Measurements from ENCODE around the gene WDR37. TPM values are rescaled to one million over a fixed set of nuclear protein-coding genes. Genes with fewer than 3 reads are reported as not detected.

WDR37 gene
- total and polyA plus RNA-seq, 9 of the 15 experiments (the other 6 are each of a cell fraction or from before 2014, with no cell fraction given) = 2.3 to 11.6 (median 6.7) TPM

- Histone ChIP-seq H3K4me2 (ENCODE audit: insufficient read depth, low read length) (no peak overlapping the region), H3K4me3 (no peak overlapping the region), H3K9ac (ENCODE audit: insufficient read depth in 1 of 2, low read depth in 2 of 2, low read length in 2 of 2) (no peak overlapping the region), H3K9me3 (replicated peaks; ENCODE audit: control insufficient read depth, insufficient read depth, low read depth, low read length) (no peaks in the 10 kb centered on the region), H3K27me3 (ENCODE audit: control insufficient read depth in 2 of 2, insufficient read depth in 2 of 2, low read length in 2 of 2) (peaks cover 39 to 76% of the 10 kb centered on the region in 2 experiments), H2AFZ (ENCODE audit: low read depth, low read length) (no peak overlapping the region), H3K9me1 (ENCODE audit: control insufficient read depth, insufficient read depth, low read length) (peaks cover 6% of the 10 kb centered on the region), H3K79me2 (ENCODE audit: control insufficient read depth, insufficient read depth, low read length) (no peaks in the 10 kb centered on the region), H3K27ac (ENCODE audit: extremely low read depth, low read depth, low read length) (no peak overlapping the region), H4K20me1 (replicated peaks; ENCODE audit: control insufficient read depth, insufficient read depth, low read length) (peaks cover 31% of the 10 kb centered on the region), H3K36me3 (ENCODE audit: control insufficient read depth, insufficient read depth, low read length) (no peaks in the 10 kb centered on the region), H3K4me1 (replicated peaks in 1 of 2; ENCODE audit: control insufficient read depth in 2 of 2, insufficient read depth in 2 of 2, low read length in 2 of 2) (peaks cover 0 to 8% of the 10 kb centered on the region in 2 experiments; a peak in 1 of 5 replicates)
- intact Hi-C loops (cut with micrococcal nuclease) = no loop called here
- POLR2A ChIA-PET = interaction anchor here (1.6 kb wide), 2 partner anchors 10 kb away, joined by 4 to 5 read pairs; no protein-coding TSS in a partner anchor
- in situ Hi-C loops (cut with MboI) = no loop called here
- BruUV-seq (replicated peaks) = no TSS peak
- 8% methylated on average over 4 of the region's 4 CpGs for WGBS (ENCODE audit: insufficient coverage, low coverage, missing lambda C conversion rate)
- no peak for DNase-seq (ENCODE audit: extremely low read depth in 1 of 4, low spot score in 3 of 4)
- FAIRE-seq = no peak
- no peak for ATAC-seq
- no peak for TF ChIP-seq STAT5B (CRISPR knock-in tag; IDR thresholded peaks at IDR 0.05)
- peak in 1 of 2 experiments; percentile 56; a peak in 1 of 4 replicates for TF ChIP-seq KDM1A (IDR thresholded peaks at IDR 0.05)
- CTCF ChIA-PET (ENCODE audit: low intra/inter-chr PET ratio) = no interaction called here
These were observed 115.0 kb downstream of the WDR37 start for GRCh38 chr10:1171182-1171581.

GRCh38 chr10:1171586-1171985 lies 115.4 kb downstream of the WDR37 start:
- H2AFZ ChIP-seq (ENCODE audit: low read depth, low read length) = no peak overlapping the region
- H3K36me3 ChIP-seq (ENCODE audit: control insufficient read depth, insufficient read depth, low read length) = no peaks in the 10 kb centered on the region
- CTCF ChIA-PET (ENCODE audit: low intra/inter-chr PET ratio) = no interaction called here
- BruUV-seq (replicated peaks) = no TSS peak
- intact Hi-C loops (cut with micrococcal nuclease) = no loop called here
- H3K9me3 ChIP-seq (replicated peaks; ENCODE audit: control insufficient read depth, insufficient read depth, low read depth, low read length) = no peaks in the 10 kb centered on the region
- H3K79me2 ChIP-seq (ENCODE audit: control insufficient read depth, insufficient read depth, low read length) = no peaks in the 10 kb centered on the region
- no peak overlapping the region for H3K9ac ChIP-seq (ENCODE audit: insufficient read depth in 1 of 2, low read depth in 2 of 2, low read length in 2 of 2)
- DNase-seq (ENCODE audit: extremely low read depth in 1 of 4, low spot score in 3 of 4) (no peak), ATAC-seq (no peak), FAIRE-seq (no peak)
- peaks cover 0 to 6% of the 10 kb centered on the region in 2 experiments; a peak in 1 of 5 replicates for H3K4me1 ChIP-seq (replicated peaks in 1 of 2; ENCODE audit: control insufficient read depth in 2 of 2, insufficient read depth in 2 of 2, low read length in 2 of 2)
- POLR2A ChIA-PET = interaction anchor here (1.6 to 3.5 kb wide), 3 partner anchors 8 to 11 kb away, joined by 5 to 11 read pairs (median 5); no protein-coding TSS in a partner anchor
- H4K20me1 ChIP-seq (replicated peaks; ENCODE audit: control insufficient read depth, insufficient read depth, low read length) = peaks cover 31% of the 10 kb centered on the region
- H3K4me3 ChIP-seq = no peak overlapping the region
- in situ Hi-C loops (cut with MboI) = no loop called here
- H3K27me3 ChIP-seq (ENCODE audit: control insufficient read depth in 2 of 2, insufficient read depth in 2 of 2, low read length in 2 of 2) = peaks cover 42 to 78% of the 10 kb centered on the region in 2 experiments
- 8% methylated on average over 9 of the region's 9 CpGs for WGBS (ENCODE audit: insufficient coverage, low coverage, missing lambda C conversion rate)
- H3K9me1 ChIP-seq (ENCODE audit: control insufficient read depth, insufficient read depth, low read length) = peaks cover 6% of the 10 kb centered on the region
- H3K4me2 ChIP-seq (ENCODE audit: insufficient read depth, low read length) = no peak overlapping the region
- no peak overlapping the region for H3K27ac ChIP-seq (ENCODE audit: extremely low read depth, low read depth, low read length)
- TF ChIP-seq ZC3H8 (IDR thresholded peaks at IDR 0.05) (no peak), ZNF609 (CRISPR knock-in tag; IDR thresholded peaks at IDR 0.05; ENCODE audit: borderline replicate concordance) (no peak), ZZZ3 (IDR thresholded peaks at IDR 0.05) (no peak), ZNF707 (CRISPR knock-in tag; conservative IDR thresholded peaks at IDR 0.05) (no peak), POU5F1 (IDR thresholded peaks at IDR 0.05; ENCODE audit: borderline replicate concordance, low read depth, low read length, partially characterized antibody) (no peak), ZNF212 (CRISPR knock-in tag; IDR thresholded peaks at IDR 0.05) (no peak), BRD4 (IDR thresholded peaks at IDR 0.05) (no peak), GTF2A2 (tag; IDR thresholded peaks at IDR 0.05) (no peak), ZFP30 (CRISPR knock-in tag; IDR thresholded peaks at IDR 0.05; ENCODE audit: borderline replicate concordance) (no peak), HMG20B (CRISPR knock-in tag; IDR thresholded peaks at IDR 0.05) (no peak), FOXK1 (CRISPR knock-in tag; IDR thresholded peaks at IDR 0.05; ENCODE audit: borderline replicate concordance) (no peak)

All from K562 (cell line).